GM10248 (cell line): ENCODE measurements around the gene VIPR2.

Experiments used
- CTCF ChIA-PET: fragments of 300-600 bp; sonication (Branson Sonifier 250); formaldehyde crosslinking; extraction: SDS; loops from one replicate; lab custom pipeline; 2021; ENCODE audit warnings: antibody characterized with exemption; lab: Yijun Ruan, JAX
- POLR2A ChIA-PET: fragments of 350-650 bp; sonication (Branson Sonifier 250); formaldehyde crosslinking; extraction: SDS; loops from one replicate; lab custom pipeline; 2020; ENCODE audit warnings: antibody characterized with exemption; lab: Yijun Ruan, JAX
- DNase-seq: peaks from one replicate; pipeline ENCODE4 v3.0.0; 2012; ENCODE audit errors: extremely low spot score
- CTCF ChIP-seq: IDR thresholded peaks from 2 replicates; pipeline ENCODE4 v1.5.1; 2012; ENCODE audit warnings: mild to moderate bottlenecking, low read depth; ENCODE audit errors: extremely low read depth, missing control alignments, control extremely low read depth

The VIPR2 gene

DNA sequence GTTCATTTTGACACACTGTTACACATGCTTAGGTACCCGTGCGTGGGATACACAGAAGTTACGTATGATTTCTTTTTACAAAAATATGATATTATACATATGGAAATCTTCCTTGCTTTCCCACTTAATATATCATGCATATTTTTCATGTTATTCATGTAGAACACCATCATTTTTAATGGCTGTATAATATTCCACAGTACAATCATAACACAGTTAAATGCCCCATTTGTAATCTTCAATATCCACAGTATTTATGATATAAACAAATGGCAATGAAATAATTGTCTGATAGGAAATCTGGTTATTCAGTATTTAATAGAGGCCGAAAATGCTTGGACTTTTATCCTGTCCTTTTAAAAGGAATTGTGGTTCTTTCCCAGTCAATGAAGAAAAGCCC is 23.2 kb downstream of the VIPR2 start:
- CTCF ChIA-PET = interaction anchor here (1.1 kb wide), 1 partner anchor 15 kb away, joined by 3 read pairs; no protein-coding TSS in a partner anchor
- POLR2A ChIA-PET = no interaction called here
- no peak for DNase-seq
- TF ChIP-seq CTCF = no peak

GRCh38 chr7:159121068-159121467 is 23.6 kb downstream of the VIPR2 start:
- CTCF ChIA-PET = interaction anchor here (1.1 kb wide), 1 partner anchor 15 kb away, joined by 3 read pairs; no protein-coding TSS in a partner anchor
- no peak for TF ChIP-seq CTCF
- POLR2A ChIA-PET = no interaction called here
- DNase-seq = no peak

GRCh38 chr7:159120540-159120919 is 24.1 kb downstream of the VIPR2 start:
- POLR2A ChIA-PET = no interaction called here
- CTCF ChIA-PET = interaction anchor here (1.1 kb wide), 1 partner anchor 16 kb away, joined by 3 read pairs; no protein-coding TSS in a partner anchor
- no peak for TF ChIP-seq CTCF
- no peak for DNase-seq

DNA sequence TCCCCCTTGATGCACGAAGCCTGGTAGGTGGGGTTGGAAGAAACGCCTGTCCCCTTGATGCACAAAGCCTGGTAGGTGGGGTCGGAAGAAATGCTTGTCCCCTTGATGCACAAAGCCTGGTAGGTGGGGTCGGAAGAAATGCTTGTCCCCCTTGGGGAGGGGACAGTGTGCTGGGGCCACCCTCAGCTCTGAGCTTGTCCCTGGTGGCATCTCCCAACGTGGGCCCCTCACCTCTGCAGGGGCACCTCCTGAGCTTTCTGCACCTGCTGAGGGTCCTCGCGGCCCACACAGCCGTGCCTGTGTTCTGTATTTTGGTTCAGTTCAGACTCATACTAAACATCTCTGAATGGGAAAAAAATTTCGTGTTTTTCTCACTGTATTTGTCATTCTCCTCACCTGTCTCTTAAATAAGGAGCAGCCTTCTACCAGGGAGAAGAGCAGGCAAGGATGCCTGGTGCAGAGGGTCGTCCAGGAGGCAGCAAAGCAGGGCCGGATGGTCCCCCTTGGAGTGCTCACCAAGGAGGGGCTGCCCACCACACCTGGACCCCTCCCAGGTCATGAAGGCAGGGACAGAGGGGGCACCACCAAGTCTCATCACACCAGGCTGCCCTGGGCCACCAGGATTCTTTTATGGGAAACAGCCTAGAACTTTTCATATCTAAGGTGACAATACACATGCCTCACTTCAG is 24.7 kb downstream of the VIPR2 start:
- DNase-seq = no peak
- no peak for TF ChIP-seq CTCF
- CTCF ChIA-PET = interaction anchor here (1.1 kb wide), 1 partner anchor 16 kb away, joined by 3 read pairs; no protein-coding TSS in a partner anchor
- POLR2A ChIA-PET = no interaction called here

- CTCF ChIA-PET = no interaction called here
- TF ChIP-seq CTCF = no peak
- POLR2A ChIA-PET = no interaction called here
Observed at GRCh38 chr7:159119026-159119741, 25.5 kb downstream of the VIPR2 start.

GRCh38 chr7:159118623-159119022 is 26.0 kb downstream of the VIPR2 start:
- no peak for TF ChIP-seq CTCF
- ChIA-PET POLR2A (no interaction called here), CTCF (no interaction called here)
- DNase-seq = no peak

More at GRCh38 chr7:159119026-159119741, 25.5 kb downstream of the VIPR2 start:
- DNase-seq = no peak
